MCF 10A (cell line): ENCODE data around the gene CXCL16. TPM values are rescaled to one million over a fixed set of nuclear protein-coding genes. Genes with fewer than 3 reads are reported as not detected.

Experiments
- BruUV-seq: library from RNA; stranded (reverse); fragments of 400-500 nt; replicated peaks from 2 replicates; lab custom pipeline; 2021; lab: Mats Ljungman, UMichigan
- CTCF ChIA-PET: fragments of 300-600 bp; sonication (Branson Sonifier 250); formaldehyde crosslinking; extraction: SDS; loops from one replicate; lab custom pipeline; 2021; ENCODE audit warnings: antibody characterized with exemption, inconsistent platforms; lab: Yijun Ruan, JAX
- POLR2A ChIA-PET: fragments of 300-600, 350-650 bp; sonication (Branson Sonifier 250); formaldehyde crosslinking; extraction: SDS; loops from one replicate; lab custom pipeline; 2020; ENCODE audit warnings: antibody characterized with exemption, inconsistent platforms; lab: Yijun Ruan, JAX
- DNase-seq: peaks from one replicate; pipeline ENCODE4 v3.0.0-alpha.2; 2018; ENCODE audit not compliant: unreplicated experiment
- H3K27ac Mint-ChIP-seq: one replicate; pipeline ENCODE4 v1.8.0; 2022; ENCODE audit warnings: mild to moderate bottlenecking, low read depth, mixed read lengths; ENCODE audit not compliant: unreplicated experiment
- H3K27me3 Mint-ChIP-seq: one replicate; pipeline ENCODE4 v1.8.0; 2022; ENCODE audit warnings: mixed read lengths; ENCODE audit not compliant: insufficient read depth, unreplicated experiment
- H3K36me3 Mint-ChIP-seq: one replicate; pipeline ENCODE4 v1.8.0; 2022; ENCODE audit warnings: mild to moderate bottlenecking, moderate library complexity, mixed read lengths; ENCODE audit not compliant: insufficient read depth, unreplicated experiment
- H3K4me1 Mint-ChIP-seq: one replicate; pipeline ENCODE4 v1.8.0; 2022; ENCODE audit warnings: mixed read lengths; ENCODE audit not compliant: insufficient read depth, unreplicated experiment
- H3K4me3 Mint-ChIP-seq: one replicate; pipeline ENCODE4 v1.8.0; 2022; ENCODE audit warnings: mild to moderate bottlenecking, moderate library complexity, mixed read lengths; ENCODE audit not compliant: unreplicated experiment
- H3K9me3 Mint-ChIP-seq: one replicate; pipeline ENCODE4 v1.8.0; 2022; ENCODE audit warnings: mixed read lengths; ENCODE audit not compliant: unreplicated experiment
- CTCF ChIP-seq: fragments of 200-600 bp; IDR thresholded peaks from one replicate; pipeline ENCODE4 v1.8.0; 2022; ENCODE audit warnings: antibody characterized with exemption, mild to moderate bottlenecking; ENCODE audit not compliant: unreplicated experiment
- intact Hi-C: fragments of 100-400 bp; cut with micrococcal nuclease; formaldehyde crosslinking; loops from 2 replicates; pipeline ENCODE4 v1.14.1; 2022
- total RNA-seq: library from RNA; stranded (reverse); gene quantifications from 2 replicates; pipeline ENCODE4 v1.2.3, GENCODE V29; 2022

The CXCL16 gene
- total RNA-seq, 1 experiment from 2014 or later, result 16.7 TPM

- POLR2A ChIA-PET, result interaction anchor here (0.6 to 1.3 kb wide), 3 partner anchors 16 to 173 kb away, joined by 3 read pairs; no protein-coding TSS in a partner anchor
- intact Hi-C loops, result loop anchor here (2.0 kb wide), 1 partner anchor 177 kb away; no protein-coding TSS in a partner anchor
These were observed 28.0 kb downstream of the CXCL16 start for GRCh38 chr17:4711661-4712181.

GRCh38 chr17:4710693-4711634 lies 28.8 kb downstream of the CXCL16 start:
- H3K27ac Mint-ChIP-seq, result peak overlapping the region; percentile 53
- no TSS peak for BruUV-seq
- intact Hi-C loops, result loop anchor here (1.0 to 2.0 kb wide), 3 partner anchors 20 to 178 kb away; partner anchors contain the start of gene MED11
- H3K36me3 Mint-ChIP-seq, result peaks cover 4% of the 10 kb centered on the region
- no peak for TF ChIP-seq CTCF
- H3K4me3 Mint-ChIP-seq, result peak overlapping the region; percentile 66
- peaks cover 9% of the 10 kb centered on the region for H3K4me1 Mint-ChIP-seq
- ChIA-PET CTCF (interaction anchor here (0.6 to 1.5 kb wide), 7 partner anchors 10 to 353 kb away, joined by 3 to 4 read pairs (median 3); partner anchors contain the start of genes GP1BA, RNF167 and SLC25A11), POLR2A (interaction anchor here (0.6 to 1.9 kb wide), 12 partner anchors 10 to 235 kb away, joined by 3 to 14 read pairs (median 4); partner anchors contain the start of genes CXCL16, GLTPD2, MINK1 and RNF167)
- DNase-seq, result no peak
- no peaks in the 10 kb centered on the region for H3K27me3 Mint-ChIP-seq
- H3K9me3 Mint-ChIP-seq, result no peaks in the 10 kb centered on the region

More at GRCh38 chr17:4711661-4712181, 28.0 kb downstream of the CXCL16 start:
- H3K9me3 Mint-ChIP-seq, result no peaks in the 10 kb centered on the region
- TF ChIP-seq CTCF, result no peak
- H3K27ac Mint-ChIP-seq, result no peak overlapping the region
- H3K27me3 Mint-ChIP-seq, result no peaks in the 10 kb centered on the region
- no peak for DNase-seq
- CTCF ChIA-PET, result interaction anchor here (0.6 to 1.5 kb wide), 5 partner anchors 9 to 352 kb away, joined by 3 to 4 read pairs (median 3); partner anchors contain the start of genes RNF167, SLC25A11 and SPAG7
- BruUV-seq, result no TSS peak
- peak overlapping the region; percentile 66 for H3K4me3 Mint-ChIP-seq
- H3K4me1 Mint-ChIP-seq, result peaks cover 6% of the 10 kb centered on the region
- peaks cover 2% of the 10 kb centered on the region for H3K36me3 Mint-ChIP-seq

DNA sequence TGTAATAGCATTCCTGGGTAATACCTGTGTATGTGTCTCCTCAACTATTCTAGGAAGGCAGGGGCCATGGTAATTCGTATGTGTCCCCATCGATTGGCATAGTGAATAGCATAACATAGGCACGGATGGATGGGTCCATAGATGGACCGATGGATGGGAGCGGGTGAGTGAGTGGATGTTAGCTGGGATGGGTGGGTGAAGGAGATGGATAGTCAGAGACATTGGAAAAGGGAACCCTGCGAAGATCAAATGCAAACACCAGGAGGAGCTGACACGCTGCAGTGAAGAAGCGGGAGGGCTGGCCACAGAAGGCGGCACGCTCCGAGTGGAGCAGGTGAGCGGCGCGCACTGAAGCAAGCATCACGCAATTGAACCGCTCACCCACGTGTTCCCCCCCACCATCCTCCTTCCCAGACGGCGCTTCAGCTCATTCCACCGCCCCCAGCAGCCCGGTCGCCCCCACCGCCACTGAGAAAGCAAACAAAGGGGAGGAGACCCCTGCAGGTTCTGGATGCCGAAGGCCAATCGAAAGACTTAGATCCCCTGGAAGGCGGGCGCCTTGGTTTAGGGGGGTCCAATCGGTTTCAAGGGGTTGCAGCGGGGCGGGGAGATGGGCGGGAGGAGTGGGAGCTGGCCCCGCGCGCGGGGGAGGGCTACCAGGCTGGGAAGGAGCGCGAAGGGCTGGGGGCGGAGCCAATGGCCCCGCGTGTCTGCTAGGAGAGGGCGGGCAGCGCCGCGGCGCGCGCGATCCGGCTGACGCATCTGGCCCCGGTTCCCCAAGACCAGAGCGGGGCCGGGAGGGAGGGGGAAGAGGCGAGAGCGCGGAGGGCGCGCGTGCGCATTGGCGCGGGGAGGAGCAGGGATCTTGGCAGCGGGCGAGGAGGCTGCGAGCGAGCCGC lies 29.7 kb downstream of the CXCL16 start, which contains the start of gene ARRB2:
TSS of gene ARRB2 (plus strand) at position 839 of the 899 bp plus-strand sequence. CDS start 90 bp downstream, outside the sequence.
- Mint-ChIP-seq H3K4me1 (peaks cover 11% of the 10 kb centered on the region), H3K27ac (peak within 1 kb of the TSS; percentile 53), H3K4me3 (peak within 1 kb of the TSS; percentile 66), H3K36me3 (peaks cover 4% of the 10 kb centered on the region), H3K9me3 (no peaks in the 10 kb centered on the region), H3K27me3 (no peaks in the 10 kb centered on the region)
- no TSS peak for BruUV-seq
- intact Hi-C loops, result loop anchor here (1.0 to 2.0 kb wide), 3 partner anchors 21 to 179 kb away; partner anchors contain the start of gene MED11
- TF ChIP-seq CTCF, result peak; percentile 55
- peak; percentile 97 for DNase-seq
- CTCF ChIA-PET, result interaction anchor here (0.6 to 1.5 kb wide), 7 partner anchors 145 to 222 kb away, joined by 3 read pairs; partner anchors contain the start of genes CHRNE and GP1BA
- POLR2A ChIA-PET, result interaction anchor here (0.6 to 1.9 kb wide), 16 partner anchors 10 to 1832 kb away, joined by 3 to 14 read pairs (median 4); partner anchors contain the start of genes CXCL16, GLTPD2, MED11 and MINK1
